Measurements from ENCODE around the gene C11orf21. TPM values are rescaled to one million over a fixed set of nuclear protein-coding genes. Genes with fewer than 3 reads are reported as not detected.
A peak's percentile ranks its signal among the peaks of the same experiment; 100 is the strongest.

The C11orf21 gene
- polyA plus RNA-seq, 1 of the 3 experiments (the other 2 are of a cell fraction), result 0.03 TPM

DNA sequence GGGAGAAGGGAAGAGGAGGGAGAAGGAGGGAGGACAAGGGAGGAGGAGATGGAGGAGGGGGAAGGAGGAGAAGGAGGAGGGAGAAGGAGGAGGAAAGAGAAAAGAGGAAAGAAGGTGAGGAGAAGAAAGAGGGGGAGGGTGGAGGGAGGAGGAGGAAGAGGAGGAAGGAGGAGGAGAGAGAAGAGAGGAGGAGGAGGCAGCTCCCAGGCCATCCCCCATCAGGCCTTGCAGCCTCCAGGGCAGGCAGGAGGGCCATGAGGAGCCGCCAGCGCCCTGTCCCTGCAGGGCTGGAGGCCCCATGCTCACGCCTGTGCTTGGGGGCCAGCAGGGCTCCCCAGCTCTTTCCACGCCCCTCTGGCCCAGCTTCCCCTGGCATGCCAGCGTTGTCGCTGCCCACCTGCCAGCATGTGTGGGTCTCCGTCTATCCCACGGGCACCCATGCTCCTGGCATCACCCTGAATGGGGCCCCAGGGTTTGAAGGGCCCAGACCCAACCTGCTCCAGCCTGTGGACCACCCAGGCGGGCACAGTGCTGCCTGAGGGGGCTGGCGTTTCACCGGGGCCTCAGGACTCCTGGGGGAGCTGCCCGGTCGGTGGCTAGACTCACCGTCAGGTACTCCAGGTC is 5.3 kb upstream of the C11orf21 start:
- POLR2A ChIA-PET, result interaction anchor here (0.6 to 1.3 kb wide), 2 partner anchors 97 to 113 kb away, joined by 3 to 4 read pairs; no protein-coding TSS in a partner anchor
- H2AFZ ChIP-seq (ENCODE audit: low read depth), result peak overlapping the region; percentile 86; the same call in 1 of the 2 replicates
- no peak overlapping the region for H3K9ac ChIP-seq
- TF ChIP-seq, protein P1, sequence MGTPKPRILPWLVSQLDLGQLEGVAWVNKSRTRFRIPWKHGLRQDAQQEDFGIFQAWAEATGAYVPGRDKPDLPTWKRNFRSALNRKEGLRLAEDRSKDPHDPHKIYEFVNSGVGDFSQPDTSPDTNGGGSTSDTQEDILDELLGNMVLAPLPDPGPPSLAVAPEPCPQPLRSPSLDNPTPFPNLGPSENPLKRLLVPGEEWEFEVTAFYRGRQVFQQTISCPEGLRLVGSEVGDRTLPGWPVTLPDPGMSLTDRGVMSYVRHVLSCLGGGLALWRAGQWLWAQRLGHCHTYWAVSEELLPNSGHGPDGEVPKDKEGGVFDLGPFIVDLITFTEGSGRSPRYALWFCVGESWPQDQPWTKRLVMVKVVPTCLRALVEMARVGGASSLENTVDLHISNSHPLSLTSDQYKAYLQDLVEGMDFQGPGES (IDR thresholded peaks at IDR 0.05; ENCODE audit: low read depth, low read length), result no peak
- TF ChIP-seq NFIC (IDR thresholded peaks at IDR 0.05; ENCODE audit: borderline replicate concordance) (no peak), POLR2AphosphoS5 (IDR thresholded peaks at IDR 0.05; ENCODE audit: low read depth, low read length) (no peak), EP300 (IDR thresholded peaks at IDR 0.05; ENCODE audit: borderline replicate concordance in 1 of 2, low read depth in 1 of 2, low read length in 1 of 2) (no peak), JUND (IDR thresholded peaks at IDR 0.05) (no peak), RAD21 (IDR thresholded peaks at IDR 0.05; ENCODE audit: low read length) (no peak), RXRA (IDR thresholded peaks at IDR 0.05; ENCODE audit: borderline replicate concordance, low read depth) (no peak), TCF12 (IDR thresholded peaks at IDR 0.05) (no peak)
- TF ChIP-seq, protein P2, sequence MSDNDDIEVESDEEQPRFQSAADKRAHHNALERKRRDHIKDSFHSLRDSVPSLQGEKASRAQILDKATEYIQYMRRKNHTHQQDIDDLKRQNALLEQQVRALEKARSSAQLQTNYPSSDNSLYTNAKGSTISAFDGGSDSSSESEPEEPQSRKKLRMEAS (IDR thresholded peaks at IDR 0.05; ENCODE audit: low read depth), result no peak
- TF ChIP-seq, protein P3, sequence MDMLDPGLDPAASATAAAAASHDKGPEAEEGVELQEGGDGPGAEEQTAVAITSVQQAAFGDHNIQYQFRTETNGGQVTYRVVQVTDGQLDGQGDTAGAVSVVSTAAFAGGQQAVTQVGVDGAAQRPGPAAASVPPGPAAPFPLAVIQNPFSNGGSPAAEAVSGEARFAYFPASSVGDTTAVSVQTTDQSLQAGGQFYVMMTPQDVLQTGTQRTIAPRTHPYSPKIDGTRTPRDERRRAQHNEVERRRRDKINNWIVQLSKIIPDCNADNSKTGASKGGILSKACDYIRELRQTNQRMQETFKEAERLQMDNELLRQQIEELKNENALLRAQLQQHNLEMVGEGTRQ (IDR thresholded peaks at IDR 0.05; ENCODE audit: borderline replicate concordance, low read depth, low read length), result no peak
- no peaks in the 10 kb centered on the region for H3K79me2 ChIP-seq (ENCODE audit: insufficient read depth)
- H3K4me1 ChIP-seq (ENCODE audit: control insufficient read depth in 1 of 2, insufficient read depth in 2 of 2, low read depth in 1 of 2, low read length in 1 of 2), result peaks cover 16 to 43% of the 10 kb centered on the region in 2 experiments; a peak in 3 of 4 replicates
- 0 out of 4 replicates have a peak overlapping the region, but pooled peaks of 1 of the 2 experiments have one; percentile 11 for H3K27ac ChIP-seq (ENCODE audit: low read depth in 2 of 2, low read length in 1 of 2)
- no peaks in the 10 kb centered on the region for H3K36me3 ChIP-seq (replicated peaks in 1 of 2; ENCODE audit: control insufficient read depth in 1 of 2, insufficient read depth in 2 of 2, low read length in 1 of 2)
- no peaks in the 10 kb centered on the region for H3K27me3 ChIP-seq (ENCODE audit: insufficient read depth)
- H3K4me3 ChIP-seq (ENCODE audit: low read depth in 2 of 2, low read length in 1 of 2), result no peak overlapping the region
- H4K20me1 ChIP-seq (ENCODE audit: insufficient read depth), result no peaks in the 10 kb centered on the region
- peaks cover 4% of the 10 kb centered on the region for H3F3A ChIP-seq (replicated peaks; ENCODE audit: insufficient read depth)
- H3K4me2 ChIP-seq, result no peak overlapping the region
- CTCF ChIA-PET, result interaction anchor here (1.0 to 13.9 kb wide), 7 partner anchors 12 to 116 kb away, joined by 3 to 318 read pairs (median 17); partner anchors contain the start of genes CD81 and TSSC4
- H3K9me2 ChIP-seq, result no peaks in the 10 kb centered on the region
- H3K9me3 ChIP-seq, result no peaks in the 10 kb centered on the region
- peak; percentile 33 for DNase-seq
- WGBS (ENCODE audit: low lambda C conversion rate), result 90% methylated on average over 2 of the region's 14 CpGs

DNA sequence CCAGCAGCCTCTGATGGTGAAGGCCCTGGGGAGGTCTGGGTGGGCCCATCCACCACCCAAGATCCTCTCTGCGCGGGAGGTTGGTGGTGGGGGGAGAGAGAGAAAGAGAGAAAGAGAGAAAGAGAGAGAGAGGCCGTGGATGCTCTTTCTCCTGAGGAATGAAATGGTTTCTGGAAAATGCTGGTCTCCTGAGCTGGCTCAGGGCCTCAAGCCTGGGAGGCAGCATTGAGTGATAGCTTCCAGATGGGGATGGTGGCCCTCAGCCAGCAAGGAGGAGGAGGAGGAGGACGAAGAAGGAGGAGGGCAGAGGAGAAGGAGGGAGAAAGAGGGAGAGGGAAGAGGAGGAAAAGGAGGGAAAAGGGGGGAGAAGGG is 4.7 kb upstream of the C11orf21 start:
- Histone ChIP-seq H3K27ac (ENCODE audit: low read depth in 2 of 2, low read length in 1 of 2) (peak overlapping the region; percentile 82 to 87), H4K20me1 (ENCODE audit: insufficient read depth) (no peaks in the 10 kb centered on the region), H2AFZ (ENCODE audit: low read depth) (peak overlapping the region; percentile 86), H3K4me1 (ENCODE audit: control insufficient read depth in 1 of 2, insufficient read depth in 2 of 2, low read depth in 1 of 2, low read length in 1 of 2) (peaks cover 12 to 48% of the 10 kb centered on the region in 2 experiments; a peak in 3 of 4 replicates), H3F3A (replicated peaks; ENCODE audit: insufficient read depth) (peaks cover 4% of the 10 kb centered on the region), H3K27me3 (ENCODE audit: insufficient read depth) (no peaks in the 10 kb centered on the region), H3K36me3 (replicated peaks in 1 of 2; ENCODE audit: control insufficient read depth in 1 of 2, insufficient read depth in 2 of 2, low read length in 1 of 2) (no peaks in the 10 kb centered on the region), H3K79me2 (ENCODE audit: insufficient read depth) (no peaks in the 10 kb centered on the region), H3K4me3 (ENCODE audit: low read depth in 2 of 2, low read length in 1 of 2) (no peak overlapping the region), H3K9me3 (no peaks in the 10 kb centered on the region), H3K9ac (peak overlapping the region; percentile 69), H3K9me2 (no peaks in the 10 kb centered on the region), H3K4me2 (peak overlapping the region; percentile 72)
- 22% methylated on average over 4 of the region's 4 CpGs for WGBS (ENCODE audit: low lambda C conversion rate)
- POLR2A ChIA-PET, result interaction anchor here (0.6 to 1.3 kb wide), 3 partner anchors 97 to 114 kb away, joined by 3 to 4 read pairs (median 3); no protein-coding TSS in a partner anchor
- peak; percentile 46 for DNase-seq
- CTCF ChIA-PET, result interaction anchor here (0.8 to 13.9 kb wide), 12 partner anchors 10 to 226 kb away, joined by 3 to 318 read pairs (median 20); partner anchors contain the start of genes CD81 and TSSC4
- no peak for TF ChIP-seq RFX5 (IDR thresholded peaks at IDR 0.05; ENCODE audit: low read length)
- TF ChIP-seq RXRA (IDR thresholded peaks at IDR 0.05; ENCODE audit: borderline replicate concordance, low read depth), result no peak
- no peak; the same call in 1 of the 2 replicates for TF ChIP-seq JUND (IDR thresholded peaks at IDR 0.05)
- no peak for TF ChIP-seq MEF2A (IDR thresholded peaks at IDR 0.05; ENCODE audit: borderline replicate concordance, low read depth)
- TF ChIP-seq NFIC (IDR thresholded peaks at IDR 0.05; ENCODE audit: borderline replicate concordance), result peak; percentile 96
- TF ChIP-seq, protein P3 (IDR thresholded peaks at IDR 0.05; ENCODE audit: borderline replicate concordance, low read depth, low read length), result no peak
- peak; percentile 79 for TF ChIP-seq POLR2AphosphoS5 (IDR thresholded peaks at IDR 0.05; ENCODE audit: low read depth, low read length)
- TF ChIP-seq SIN3A (IDR thresholded peaks at IDR 0.05; ENCODE audit: borderline replicate concordance, low read depth, low read length), result no peak
- TF ChIP-seq NRF1 (IDR thresholded peaks at IDR 0.05; ENCODE audit: low read depth, low read length), result no peak
- TF ChIP-seq SMC3 (IDR thresholded peaks at IDR 0.05; ENCODE audit: low read depth, low read length), result no peak
- TF ChIP-seq, protein P2 (IDR thresholded peaks at IDR 0.05; ENCODE audit: low read depth), result peak; percentile 43; the same call in 1 of the 2 replicates
- no peak for TF ChIP-seq RAD21 (IDR thresholded peaks at IDR 0.05; ENCODE audit: low read length)
- TF ChIP-seq TEAD4 (IDR thresholded peaks at IDR 0.05; ENCODE audit: borderline replicate concordance, insufficient read depth), result no peak
- TF ChIP-seq, protein P4, sequence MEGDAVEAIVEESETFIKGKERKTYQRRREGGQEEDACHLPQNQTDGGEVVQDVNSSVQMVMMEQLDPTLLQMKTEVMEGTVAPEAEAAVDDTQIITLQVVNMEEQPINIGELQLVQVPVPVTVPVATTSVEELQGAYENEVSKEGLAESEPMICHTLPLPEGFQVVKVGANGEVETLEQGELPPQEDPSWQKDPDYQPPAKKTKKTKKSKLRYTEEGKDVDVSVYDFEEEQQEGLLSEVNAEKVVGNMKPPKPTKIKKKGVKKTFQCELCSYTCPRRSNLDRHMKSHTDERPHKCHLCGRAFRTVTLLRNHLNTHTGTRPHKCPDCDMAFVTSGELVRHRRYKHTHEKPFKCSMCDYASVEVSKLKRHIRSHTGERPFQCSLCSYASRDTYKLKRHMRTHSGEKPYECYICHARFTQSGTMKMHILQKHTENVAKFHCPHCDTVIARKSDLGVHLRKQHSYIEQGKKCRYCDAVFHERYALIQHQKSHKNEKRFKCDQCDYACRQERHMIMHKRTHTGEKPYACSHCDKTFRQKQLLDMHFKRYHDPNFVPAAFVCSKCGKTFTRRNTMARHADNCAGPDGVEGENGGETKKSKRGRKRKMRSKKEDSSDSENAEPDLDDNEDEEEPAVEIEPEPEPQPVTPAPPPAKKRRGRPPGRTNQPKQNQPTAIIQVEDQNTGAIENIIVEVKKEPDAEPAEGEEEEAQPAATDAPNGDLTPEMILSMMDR (IDR thresholded peaks at IDR 0.05), result no peak
- TF ChIP-seq, protein P5, sequence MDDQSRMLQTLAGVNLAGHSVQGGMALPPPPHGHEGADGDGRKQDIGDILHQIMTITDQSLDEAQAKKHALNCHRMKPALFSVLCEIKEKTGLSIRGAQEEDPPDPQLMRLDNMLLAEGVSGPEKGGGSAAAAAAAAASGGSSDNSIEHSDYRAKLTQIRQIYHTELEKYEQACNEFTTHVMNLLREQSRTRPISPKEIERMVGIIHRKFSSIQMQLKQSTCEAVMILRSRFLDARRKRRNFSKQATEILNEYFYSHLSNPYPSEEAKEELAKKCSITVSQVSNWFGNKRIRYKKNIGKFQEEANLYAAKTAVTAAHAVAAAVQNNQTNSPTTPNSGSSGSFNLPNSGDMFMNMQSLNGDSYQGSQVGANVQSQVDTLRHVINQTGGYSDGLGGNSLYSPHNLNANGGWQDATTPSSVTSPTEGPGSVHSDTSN (IDR thresholded peaks at IDR 0.05), result peak; percentile 96
- TF ChIP-seq ELF1 (IDR thresholded peaks at IDR 0.05), result no peak
